Measurements from ENCODE around the gene MYO15B.

DNA sequence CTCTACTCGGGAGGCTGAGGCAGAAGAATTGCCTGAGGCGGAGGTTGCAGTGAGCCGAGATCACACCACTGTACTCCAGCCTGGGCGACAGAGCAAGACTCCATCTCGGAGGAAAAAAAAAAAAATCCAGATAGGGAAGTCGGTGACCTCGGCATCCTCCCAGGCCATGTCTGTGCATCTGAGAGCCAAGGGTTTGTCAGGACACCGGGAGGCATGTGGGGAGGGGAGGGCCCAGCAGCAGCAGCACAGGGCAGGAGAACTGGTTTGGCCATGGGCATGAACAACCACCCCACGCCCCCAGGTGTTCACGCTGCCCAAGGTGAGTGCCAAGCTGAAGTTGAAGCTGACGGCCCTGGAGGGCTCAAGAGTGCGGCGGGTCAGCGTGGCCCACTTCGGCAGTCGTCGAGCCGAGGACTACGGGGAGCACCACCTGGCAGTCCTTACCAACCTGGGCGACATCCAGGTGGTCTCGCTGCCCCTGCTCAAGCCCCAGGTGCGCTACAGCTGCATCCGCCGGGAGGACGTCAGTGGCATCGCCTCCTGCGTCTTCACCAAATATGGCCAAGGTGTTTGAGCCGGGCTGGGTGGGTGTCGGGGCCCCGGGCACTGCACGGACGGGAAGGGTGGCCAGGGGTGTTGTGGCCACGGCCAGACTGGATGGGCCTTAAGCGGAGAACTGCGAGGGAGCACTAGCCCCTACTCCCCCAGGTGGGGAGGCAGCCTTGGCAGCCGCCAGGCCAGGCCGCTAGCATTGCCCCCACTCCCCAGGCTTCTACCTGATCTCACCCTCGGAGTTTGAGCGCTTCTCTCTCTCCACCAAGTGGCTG lies 14.7 kb upstream of the MYO15B start:
- TF ChIP-seq POLR2A (IDR thresholded peaks at IDR 0.05; ENCODE audit: low read depth, low read length) = no peak
- no peak for TF ChIP-seq POLR2AphosphoS5 (IDR thresholded peaks at IDR 0.05; ENCODE audit: low read depth, low read length)
